Trophoblast cell (in vitro differentiated cells and primary cell): Measurements from ENCODE around the gene CYS1.
A peak's percentile ranks its signal among the peaks of the same experiment; 100 is the strongest.

Experiments
- DNase-seq, 2 donors: peaks; one replicate each; pipeline ENCODE4 v3.0.0-alpha.2; 2016
- H2AFZ ChIP-seq: 2 replicates; pipeline ENCODE4 v1.6.1; 2013; ENCODE audit warnings: low read length, moderate library complexity, mild to moderate bottlenecking; ENCODE audit not compliant: insufficient read depth, poor library complexity
- H2AK5ac ChIP-seq: 2 replicates; pipeline ENCODE4 v1.6.1; 2013; ENCODE audit warnings: mild to moderate bottlenecking, low read length
- H2BK120ac ChIP-seq: 2 replicates; pipeline ENCODE4 v1.6.1; 2013; ENCODE audit warnings: low read length, mild to moderate bottlenecking, moderate library complexity; ENCODE audit not compliant: insufficient read depth, poor library complexity
- H2BK12ac ChIP-seq: 2 replicates; pipeline ENCODE4 v1.6.1; 2013; ENCODE audit warnings: mild to moderate bottlenecking, low read length, moderate library complexity
- H2BK5ac ChIP-seq: 2 replicates; pipeline ENCODE4 v1.6.1; 2013; ENCODE audit warnings: low read length, low read depth, moderate library complexity, mild to moderate bottlenecking; ENCODE audit not compliant: poor library complexity
- H3K14ac ChIP-seq: 2 replicates; pipeline ENCODE4 v1.6.1; 2013; ENCODE audit warnings: mild to moderate bottlenecking, low read length
- H3K18ac ChIP-seq: 2 replicates; pipeline ENCODE4 v1.6.1; 2013; ENCODE audit warnings: mild to moderate bottlenecking, low read length
- H3K23ac ChIP-seq: 2 replicates; pipeline ENCODE4 v1.6.1; 2013; ENCODE audit warnings: low read length
- H3K27ac ChIP-seq: 2 replicates; pipeline ENCODE4 v1.5.1; 2013; ENCODE audit warnings: low read depth, mild to moderate bottlenecking, inconsistent platforms, low read length, moderate library complexity
- H3K27me3 ChIP-seq: 2 replicates; pipeline ENCODE4 v1.6.1; 2013; ENCODE audit warnings: inconsistent platforms, mild to moderate bottlenecking, low read length, moderate library complexity; ENCODE audit not compliant: insufficient read depth
- H3K36me3 ChIP-seq, 2 experiments: 1 replicate in 1 of 2; 2 replicates in 1 of 2; pipeline ENCODE4 v1.6.1; 2013; ENCODE audit warnings: low read length in 2 of 2, mild to moderate bottlenecking in 2 of 2, moderate library complexity in 1 of 2; ENCODE audit not compliant: insufficient read depth in 2 of 2, control insufficient read depth in 1 of 2
- H3K4ac ChIP-seq: 2 replicates; pipeline ENCODE4 v1.6.1; 2013; ENCODE audit warnings: low read depth, mild to moderate bottlenecking, low read length, moderate library complexity
- H3K4me1 ChIP-seq, 2 experiments: 1 replicate in 1 of 2; 2 replicates in 1 of 2; pipeline ENCODE4 v1.6.1; 2013; ENCODE audit warnings: low read length in 2 of 2, mild to moderate bottlenecking in 2 of 2, moderate library complexity in 1 of 2; ENCODE audit not compliant: insufficient read depth in 2 of 2, control insufficient read depth in 1 of 2
- H3K4me2 ChIP-seq: 2 replicates; pipeline ENCODE4 v1.6.1; 2013; ENCODE audit warnings: inconsistent platforms, mild to moderate bottlenecking, low read length, moderate library complexity
- H3K4me3 ChIP-seq: 2 replicates; pipeline ENCODE4 v1.5.1; 2013; ENCODE audit warnings: mild to moderate bottlenecking, low read depth, low read length, inconsistent platforms
- H3K79me1 ChIP-seq: one replicate; pipeline ENCODE4 v1.6.1; 2013; ENCODE audit warnings: low read length
- H3K79me2 ChIP-seq: 2 replicates; pipeline ENCODE4 v1.6.1; 2013; ENCODE audit warnings: low read length, mild to moderate bottlenecking; ENCODE audit not compliant: control insufficient read depth, insufficient read depth, poor library complexity
- H3K9ac ChIP-seq: 2 replicates; pipeline ENCODE4 v1.6.1; 2013; ENCODE audit warnings: mild to moderate bottlenecking, low read length
- H3K9me3 ChIP-seq: 2 replicates; pipeline ENCODE4 v1.6.1; 2013; ENCODE audit warnings: low read depth, mild to moderate bottlenecking, control low read depth, inconsistent platforms, low read length; ENCODE audit not compliant: insufficient read depth
- H4K12ac ChIP-seq: 2 replicates; pipeline ENCODE4 v1.6.1; 2013; ENCODE audit warnings: low read depth, mild to moderate bottlenecking, low read length, moderate library complexity
- H4K8ac ChIP-seq: 2 replicates; pipeline ENCODE4 v1.6.1; 2013; ENCODE audit warnings: low read depth, mild to moderate bottlenecking, low read length, moderate library complexity
- H4K91ac ChIP-seq: one replicate; pipeline ENCODE4 v1.6.1; 2013; ENCODE audit warnings: low read depth, mild to moderate bottlenecking, low read length, moderate library complexity
- WGBS: extraction: QIAGEN DNeasy Blood & Tissue Kit; methylation state at CpG from one replicate; pipeline ENCODE4 v1.1.7; 2013; ENCODE audit warnings: missing lambda C conversion rate; ENCODE audit not compliant: insufficient read length, insufficient coverage; ENCODE audit errors: extremely low coverage; 5-methylcytosine and 5-hydroxymethylcytosine counted together

Gene CYS1

GRCh38 chr2:10078704-10079265, 1.4 kb downstream of the CYS1 start:
- no peak overlapping the region for H2AFZ ChIP-seq
- H4K91ac ChIP-seq = no peak overlapping the region
- H2AK5ac ChIP-seq = no peak overlapping the region
- H3K4me2 ChIP-seq = peak overlapping the region; percentile 69
- no peak overlapping the region for H3K18ac ChIP-seq
- no peak overlapping the region for H3K9ac ChIP-seq
- no peak overlapping the region for H3K4ac ChIP-seq
- DNase-seq = peak; percentile 93 to 96
- peaks cover 3% of the 10 kb centered on the region for H3K79me1 ChIP-seq
- H3K14ac ChIP-seq = no peak overlapping the region
- no peak overlapping the region for H4K12ac ChIP-seq
- no peak overlapping the region for H2BK5ac ChIP-seq
- no peak overlapping the region for H3K27ac ChIP-seq
- H4K8ac ChIP-seq = no peak overlapping the region
- H3K4me3 ChIP-seq = no peak overlapping the region
- H2BK120ac ChIP-seq = no peak overlapping the region
- no peak overlapping the region for H2BK12ac ChIP-seq
- peaks cover 2% of the 10 kb centered on the region for H3K79me2 ChIP-seq
- peaks cover 30% of the 10 kb centered on the region for H3K27me3 ChIP-seq
- no peaks in the 10 kb centered on the region for H3K9me3 ChIP-seq
- WGBS = no CpG with 5 or more reads among the region's 12 CpGs
- no peaks in the 10 kb centered on the region for H3K36me3 ChIP-seq
- H3K4me1 ChIP-seq = peaks cover 8 to 13% of the 10 kb centered on the region in 2 experiments
- no peak overlapping the region for H3K23ac ChIP-seq

- Histone ChIP-seq H3K27ac (no peak overlapping the region), H2BK12ac (no peak overlapping the region), H4K91ac (no peak overlapping the region)
These were observed 2.2 kb downstream of the CYS1 start for GRCh38 chr2:10078001-10078400.

GRCh38 chr2:10076988-10077527, 3.2 kb downstream of the CYS1 start:
- no CpG with 5 or more reads among the region's 5 CpGs for WGBS
- Histone ChIP-seq H3K4me3 (no peak overlapping the region), H2AK5ac (no peak overlapping the region), H2BK12ac (no peak overlapping the region), H3K9me3 (no peaks in the 10 kb centered on the region), H3K18ac (no peak overlapping the region), H3K23ac (no peak overlapping the region), H4K8ac (no peak overlapping the region), H4K91ac (no peak overlapping the region), H2BK5ac (no peak overlapping the region), H4K12ac (no peak overlapping the region), H3K14ac (no peak overlapping the region), H3K4me2 (no peak overlapping the region), H3K4ac (no peak overlapping the region), H3K27ac (no peak overlapping the region), H3K36me3 (no peaks in the 10 kb centered on the region), H2AFZ (no peak overlapping the region), H3K79me2 (peaks cover 2% of the 10 kb centered on the region), H3K4me1 (peaks cover 8 to 10% of the 10 kb centered on the region in 2 experiments), H2BK120ac (no peak overlapping the region), H3K27me3 (peaks cover 30% of the 10 kb centered on the region), H3K9ac (no peak overlapping the region), H3K79me1 (peaks cover 3% of the 10 kb centered on the region)
- DNase-seq = no peak

More at GRCh38 chr2:10078001-10078400, 2.2 kb downstream of the CYS1 start:
- Histone ChIP-seq H3K79me2 (peaks cover 2% of the 10 kb centered on the region), H3K4me3 (no peak overlapping the region), H3K14ac (no peak overlapping the region), H3K9me3 (no peaks in the 10 kb centered on the region), H3K27me3 (peaks cover 30% of the 10 kb centered on the region), H2AFZ (no peak overlapping the region), H3K9ac (no peak overlapping the region), H3K36me3 (no peaks in the 10 kb centered on the region), H2BK5ac (no peak overlapping the region), H3K4me1 (peaks cover 8 to 10% of the 10 kb centered on the region in 2 experiments), H3K4ac (no peak overlapping the region), H4K12ac (no peak overlapping the region), H2AK5ac (no peak overlapping the region), H3K79me1 (peaks cover 3% of the 10 kb centered on the region), H3K23ac (no peak overlapping the region), H2BK120ac (no peak overlapping the region), H3K18ac (no peak overlapping the region), H3K4me2 (no peak overlapping the region), H4K8ac (no peak overlapping the region)
- DNase-seq = no peak
- no CpG with 5 or more reads among the region's 7 CpGs for WGBS

- Histone ChIP-seq H3K4ac (no peak overlapping the region), H3K14ac (no peak overlapping the region), H2BK120ac (no peak overlapping the region), H3K27ac (no peak overlapping the region), H4K91ac (no peak overlapping the region), H3K79me1 (peaks cover 3% of the 10 kb centered on the region), H3K23ac (no peak overlapping the region), H3K4me2 (no peak overlapping the region), H3K9ac (no peak overlapping the region), H3K18ac (no peak overlapping the region), H3K4me1 (peaks cover 8 to 10% of the 10 kb centered on the region in 2 experiments), H3K27me3 (peaks cover 30% of the 10 kb centered on the region), H4K8ac (no peak overlapping the region), H2BK5ac (no peak overlapping the region), H3K9me3 (no peaks in the 10 kb centered on the region), H2AFZ (no peak overlapping the region), H3K36me3 (no peaks in the 10 kb centered on the region), H3K79me2 (peaks cover 2% of the 10 kb centered on the region), H4K12ac (no peak overlapping the region), H2AK5ac (no peak overlapping the region), H3K4me3 (no peak overlapping the region), H2BK12ac (no peak overlapping the region)
- no CpG with 5 or more reads among the region's 13 CpGs for WGBS
- DNase-seq = no peak
These were observed 3.7 kb downstream of the CYS1 start for GRCh38 chr2:10076511-10076910.
